Thoracic aorta (tissue), 2 donors: ENCODE data around the gene NPAS3. TPM values are rescaled to one million over a fixed set of nuclear protein-coding genes. Genes with fewer than 3 reads are reported as not detected.

Experiments
- ATAC-seq: fragments of 150-250 bp; one replicate; pipeline ENCODE4 v1.8.0; 2017; ENCODE audit warnings: low read depth; ENCODE audit not compliant: insufficient number of reproducible peaks, low FRiP score
- DNase-seq: peaks from one replicate; pipeline ENCODE4 v3.0.0-alpha.2; 2020; ENCODE audit warnings: low spot score
- H3K27ac ChIP-seq, 2 donors: fragments of 200-600 bp; sonication (generic); 1 replicate in 1 of 2; 2 replicates in 1 of 2; pipeline ENCODE4 v1.5.1; 2016; ENCODE audit warnings: mild to moderate bottlenecking in 2 of 2, moderate library complexity in 2 of 2
- H3K27me3 ChIP-seq: fragments of 200-600 bp; sonication (generic); replicated peaks from 2 replicates; pipeline ENCODE4 v1.6.0; 2016; ENCODE audit warnings: mild to moderate bottlenecking; ENCODE audit not compliant: insufficient read depth
- H3K36me3 ChIP-seq: fragments of 200-600 bp; sonication (generic); one replicate; pipeline ENCODE4 v1.5.1; 2016
- H3K4me1 ChIP-seq, 2 donors: fragments of 200-600 bp; sonication (generic); 1 replicate in 1 of 2; 2 replicates in 1 of 2; pipeline versions ENCODE4 v1.5.1 to v1.6.0; 2016; ENCODE audit warnings: low read depth in 2 of 2, mild to moderate bottlenecking in 1 of 2; ENCODE audit not compliant: control insufficient read depth in 1 of 2
- H3K4me3 ChIP-seq: fragments of 200-600 bp; sonication (generic); 2 replicates; pipeline ENCODE4 v1.5.1; 2016; ENCODE audit warnings: mild to moderate bottlenecking
- H3K9me3 ChIP-seq: fragments of 200-600 bp; sonication (generic); 2 replicates; pipeline ENCODE4 v1.5.1; 2016
- total RNA-seq, 2 donors: library from RNA; depleted of rRNA; stranded (reverse); fragments of >200 nt; gene quantifications; one replicate each; pipeline versions ENCODE4 v1.1.0 to v1.2.3, GENCODE V29; 2016
- TF ChIP-seq, protein P1 (sequence below): fragments of 200-600 bp; sonication (generic); IDR thresholded peaks from one replicate; pipeline ENCODE4 v1.5.1; 2019; ENCODE audit warnings: antibody characterized with exemption

The NPAS3 gene
- total RNA-seq, 2 donors from 2014 or later = 1.1 TPM; not detected in 1

- Histone ChIP-seq H3K9me3 (no peaks in the 10 kb centered on the region), H3K27ac (no peak overlapping the region), H3K4me3 (no peak overlapping the region), H3K27me3 (no peaks in the 10 kb centered on the region), H3K4me1 (peaks cover 0 to 4% of the 10 kb centered on the region in 2 donors), H3K36me3 (no peaks in the 10 kb centered on the region)
- TF ChIP-seq, protein P1, sequence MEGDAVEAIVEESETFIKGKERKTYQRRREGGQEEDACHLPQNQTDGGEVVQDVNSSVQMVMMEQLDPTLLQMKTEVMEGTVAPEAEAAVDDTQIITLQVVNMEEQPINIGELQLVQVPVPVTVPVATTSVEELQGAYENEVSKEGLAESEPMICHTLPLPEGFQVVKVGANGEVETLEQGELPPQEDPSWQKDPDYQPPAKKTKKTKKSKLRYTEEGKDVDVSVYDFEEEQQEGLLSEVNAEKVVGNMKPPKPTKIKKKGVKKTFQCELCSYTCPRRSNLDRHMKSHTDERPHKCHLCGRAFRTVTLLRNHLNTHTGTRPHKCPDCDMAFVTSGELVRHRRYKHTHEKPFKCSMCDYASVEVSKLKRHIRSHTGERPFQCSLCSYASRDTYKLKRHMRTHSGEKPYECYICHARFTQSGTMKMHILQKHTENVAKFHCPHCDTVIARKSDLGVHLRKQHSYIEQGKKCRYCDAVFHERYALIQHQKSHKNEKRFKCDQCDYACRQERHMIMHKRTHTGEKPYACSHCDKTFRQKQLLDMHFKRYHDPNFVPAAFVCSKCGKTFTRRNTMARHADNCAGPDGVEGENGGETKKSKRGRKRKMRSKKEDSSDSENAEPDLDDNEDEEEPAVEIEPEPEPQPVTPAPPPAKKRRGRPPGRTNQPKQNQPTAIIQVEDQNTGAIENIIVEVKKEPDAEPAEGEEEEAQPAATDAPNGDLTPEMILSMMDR = no peak
- no peak for ATAC-seq
- DNase-seq = no peak
Measured at GRCh38 chr14:33840797-33841196, 902.1 kb downstream of the NPAS3 start.

- Histone ChIP-seq H3K27me3 (no peaks in the 10 kb centered on the region), H3K4me1 (peaks cover 0 to 4% of the 10 kb centered on the region in 2 donors), H3K36me3 (no peaks in the 10 kb centered on the region), H3K27ac (no peak overlapping the region), H3K4me3 (no peak overlapping the region), H3K9me3 (no peaks in the 10 kb centered on the region)
- no peak for DNase-seq
- no peak for ATAC-seq
- TF ChIP-seq, protein P1 = no peak
Measured at GRCh38 chr14:33842299-33842698, 903.6 kb downstream of the NPAS3 start.

DNA sequence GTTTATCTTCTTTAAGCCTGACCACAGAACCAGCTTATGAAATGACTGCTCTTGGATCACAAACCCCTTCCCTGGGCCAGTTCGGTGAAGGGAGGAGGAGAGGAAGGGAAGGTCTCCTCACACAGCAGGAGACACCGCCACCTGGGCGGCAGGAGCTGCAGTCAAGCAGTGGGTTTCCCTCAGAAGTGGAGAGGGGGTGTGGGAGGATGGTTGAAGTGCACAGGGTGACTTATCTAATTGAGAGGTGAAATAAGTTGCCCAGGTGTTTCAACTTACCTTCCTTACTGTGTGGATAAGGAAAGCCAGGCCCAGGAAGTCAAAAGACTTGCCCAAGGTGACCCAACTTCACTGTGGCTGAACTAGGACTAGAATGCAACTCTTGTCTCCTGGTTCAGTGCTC, 905.4 kb downstream of the NPAS3 start:
- Histone ChIP-seq H3K36me3 (no peaks in the 10 kb centered on the region), H3K4me1 (peaks cover 0 to 4% of the 10 kb centered on the region in 2 donors), H3K27ac (no peak overlapping the region), H3K9me3 (no peaks in the 10 kb centered on the region), H3K27me3 (no peaks in the 10 kb centered on the region), H3K4me3 (no peak overlapping the region)
- TF ChIP-seq, protein P1 = no peak
- ATAC-seq (no peak), DNase-seq (no peak)

DNA sequence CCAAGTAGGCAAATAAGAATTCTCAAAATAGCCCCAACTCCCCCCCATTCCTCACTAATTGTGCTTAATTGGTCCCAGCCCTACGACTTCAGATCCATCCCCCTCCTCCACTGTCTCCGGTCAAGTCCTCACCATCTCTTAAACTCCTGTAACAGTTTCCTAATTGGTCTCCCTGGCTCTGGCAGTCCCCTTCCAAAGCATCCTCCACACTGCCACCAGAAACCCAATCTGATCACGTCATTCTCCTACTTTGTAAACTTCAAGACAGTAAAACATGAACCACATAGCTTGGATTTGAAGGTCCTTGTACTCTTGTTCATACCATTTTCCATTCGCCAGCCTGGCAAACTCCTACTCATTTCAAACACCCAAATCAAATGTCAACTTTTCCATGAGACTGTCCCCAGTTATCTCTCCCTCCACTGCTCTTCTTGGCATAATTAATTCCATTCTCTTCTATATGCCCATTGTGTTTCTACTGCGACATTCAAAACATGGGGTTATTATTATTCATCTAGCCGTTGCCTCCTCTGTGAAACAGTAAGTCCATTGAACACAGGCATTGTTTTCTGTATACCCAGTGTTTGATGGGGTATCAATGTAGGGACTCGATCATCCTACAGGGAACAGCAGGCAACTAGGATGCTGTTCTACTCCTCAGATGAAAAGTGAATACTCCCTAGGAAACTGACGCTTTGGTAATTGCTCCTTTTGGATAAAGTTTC, 907.6 kb downstream of the NPAS3 start:
- TF ChIP-seq, protein P1 = no peak
- H3K4me1 ChIP-seq = no peaks in the 10 kb centered on the region
- H3K4me3 ChIP-seq = no peak overlapping the region
- H3K36me3 ChIP-seq = no peaks in the 10 kb centered on the region
- no peak overlapping the region for H3K27ac ChIP-seq
- ATAC-seq (no peak), DNase-seq (no peak)
- H3K27me3 ChIP-seq = no peaks in the 10 kb centered on the region
- no peaks in the 10 kb centered on the region for H3K9me3 ChIP-seq

DNA sequence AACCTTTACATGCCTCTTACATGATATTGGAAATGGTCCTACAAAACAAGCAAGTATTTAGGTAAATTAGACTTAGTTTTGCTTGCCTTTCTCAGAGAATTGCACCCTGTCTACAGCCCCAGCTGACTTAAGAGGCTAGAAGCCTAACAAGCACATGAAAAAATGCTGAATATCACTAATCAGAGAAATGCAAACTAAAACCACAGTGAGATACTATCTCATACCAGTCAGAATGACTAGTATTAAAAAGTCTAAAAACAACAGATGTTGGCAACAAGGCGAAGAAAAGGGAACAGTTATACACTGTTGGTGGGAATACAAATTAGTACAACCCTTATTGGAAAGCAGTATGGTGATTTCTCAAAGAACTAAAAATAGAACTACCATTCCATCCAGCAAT, 908.4 kb downstream of the NPAS3 start:
- Histone ChIP-seq H3K27ac (no peak overlapping the region), H3K4me3 (no peak overlapping the region), H3K27me3 (no peaks in the 10 kb centered on the region), H3K9me3 (no peaks in the 10 kb centered on the region), H3K4me1 (no peaks in the 10 kb centered on the region), H3K36me3 (no peaks in the 10 kb centered on the region)
- no peak for ATAC-seq
- TF ChIP-seq, protein P1 = no peak
- no peak for DNase-seq
